HG03175 (cell line): ENCODE measurements around the gene CLEC5A.
"Not testable (repeated sequence)": the region's sequence is repeated elsewhere in the genome, so short reads cannot be mapped to it uniquely, and the experiment has no call there.

Experiments
- ATAC-seq: cut with Tn5 transposase; IDR thresholded peaks from one replicate; pipeline ENCODE4 v1.9.1; 2021; ENCODE audit warnings: mild to moderate bottlenecking, moderate library complexity; ENCODE audit not compliant: unreplicated experiment

Gene CLEC5A

DNA sequence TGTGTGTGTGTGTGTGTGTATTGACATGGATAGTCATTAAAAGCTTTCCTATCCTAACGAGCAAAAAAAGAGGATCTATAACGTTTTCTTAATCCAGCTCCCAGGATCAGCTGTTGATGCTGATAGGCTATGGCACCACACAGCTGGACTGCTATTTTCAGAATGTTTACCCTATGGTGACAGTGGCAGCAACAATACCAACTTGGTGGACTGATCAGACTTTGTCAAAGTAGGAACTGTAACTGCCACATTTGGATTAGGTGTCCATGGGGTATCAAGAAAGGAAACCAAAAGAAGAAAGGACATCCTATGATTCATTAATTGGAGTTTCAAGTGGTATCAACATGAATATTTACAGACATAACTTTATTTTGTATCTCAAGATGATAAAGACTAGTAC, 2.7 kb upstream of the CLEC5A start:
- no peak for ATAC-seq

- no peak for ATAC-seq
Observed at GRCh38 chr7:141949021-141949420, 2.2 kb upstream of the CLEC5A start.

- no peak for ATAC-seq
Observed at GRCh38 chr7:141945356-141945755, 1.4 kb downstream of the CLEC5A start.

- no peak for ATAC-seq
Observed at GRCh38 chr7:141944811-141945210, 2.0 kb downstream of the CLEC5A start.

DNA sequence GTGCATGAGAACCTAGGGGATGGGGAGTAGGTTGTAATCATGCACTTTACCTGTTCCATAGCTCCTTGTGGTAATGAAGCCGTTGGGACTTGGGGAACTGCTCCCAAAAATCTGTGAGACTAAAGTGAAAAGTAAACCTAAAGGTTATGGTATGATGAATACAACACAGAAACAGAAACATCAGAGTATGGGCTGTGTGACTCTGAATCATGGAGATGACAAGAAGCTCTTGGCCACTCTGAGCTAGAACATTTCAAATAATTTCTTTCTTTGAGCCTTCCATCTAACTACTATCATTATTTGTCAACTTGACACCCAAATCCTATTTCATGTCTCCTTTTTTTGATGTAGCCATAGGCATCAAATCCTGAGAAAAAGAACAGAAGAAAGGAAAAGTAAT, 2.9 kb downstream of the CLEC5A start:
- no peak for ATAC-seq

GRCh38 chr7:141941075-141941474, 5.7 kb downstream of the CLEC5A start:
- no peak for ATAC-seq

GRCh38 chr7:141930211-141930610, 16.6 kb downstream of the CLEC5A start:
- no peak for ATAC-seq

DNA sequence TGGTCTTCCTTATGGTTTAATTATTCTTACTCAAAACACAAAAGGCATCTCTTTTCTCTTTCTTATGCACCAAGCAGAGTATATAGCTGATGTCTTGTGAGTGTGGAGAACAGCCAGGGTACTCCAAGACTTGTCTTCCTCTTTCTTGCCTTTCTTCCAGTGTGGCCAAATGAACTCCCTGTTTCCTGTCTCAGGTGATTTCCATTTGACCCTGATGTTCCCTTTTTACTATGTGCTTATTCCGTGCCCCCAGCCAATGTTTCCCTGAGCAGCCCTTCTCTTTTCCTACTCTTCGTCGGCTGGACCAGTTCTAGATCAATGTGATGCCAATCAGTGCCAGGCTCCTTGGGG, 18.0 kb downstream of the CLEC5A start:
- no peak for ATAC-seq

DNA sequence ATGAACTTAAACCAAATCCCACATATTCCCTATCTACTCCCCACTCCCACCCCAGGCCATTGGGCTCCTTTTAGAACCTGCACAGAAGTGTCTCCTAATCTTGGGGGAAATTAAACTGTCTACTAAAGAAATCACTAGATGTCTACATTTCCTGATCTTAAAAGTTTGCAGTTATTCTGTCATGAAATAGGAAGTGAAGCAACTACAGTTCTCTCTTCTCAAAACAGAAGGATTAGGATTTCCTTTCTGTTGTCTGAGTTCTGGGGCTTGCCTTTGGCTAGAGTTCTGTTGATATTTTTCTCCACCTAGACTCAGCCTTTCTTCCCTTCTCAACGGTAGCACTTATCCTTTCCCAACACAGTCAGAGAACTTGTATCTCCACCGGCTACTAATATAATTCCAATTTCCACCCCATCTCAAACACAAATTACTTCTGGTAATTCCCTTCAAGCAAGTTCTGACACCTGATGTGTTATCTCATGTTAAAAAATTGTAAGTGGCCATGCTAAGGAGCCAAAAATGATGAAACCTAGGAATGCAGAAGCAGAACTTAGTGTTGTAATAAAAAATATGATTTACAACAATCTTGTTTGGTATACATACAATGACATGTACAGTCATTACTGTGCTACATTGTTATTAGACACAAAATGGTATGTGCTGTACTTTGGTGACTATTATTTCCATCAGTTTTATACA, 18.5 kb downstream of the CLEC5A start:
- no peak for ATAC-seq

- no peak for ATAC-seq
Observed at GRCh38 chr7:141920281-141920680, 26.5 kb downstream of the CLEC5A start.

DNA sequence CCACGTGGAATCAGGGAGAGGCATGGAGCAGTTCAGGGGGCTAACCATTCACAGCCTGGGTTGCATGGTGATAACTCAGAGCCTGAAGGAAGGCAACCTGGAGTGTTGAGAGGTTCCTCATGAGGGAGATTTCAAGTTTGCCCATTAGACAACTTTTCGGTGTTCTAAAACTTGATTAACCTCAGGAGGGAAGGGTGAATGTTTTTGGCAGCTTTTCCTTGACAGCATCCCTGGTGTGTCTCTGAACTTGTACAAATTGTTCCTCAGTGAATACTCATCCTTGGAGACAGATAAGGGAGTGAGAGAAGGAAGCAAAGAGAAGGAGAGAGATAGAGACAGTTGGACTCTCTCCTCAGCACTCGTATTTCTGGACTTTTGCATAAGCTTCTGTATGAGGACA, 30.7 kb downstream of the CLEC5A start, which contains the start of gene OR9A4:
OR9A4 (plus strand) TSS at position 301 of the 400 bp plus-strand sequence. CDS start 2,477 bp downstream, outside the sequence.
- ATAC-seq, result no peak

GRCh38 chr7:141915565-141915964, 31.2 kb downstream of the CLEC5A start:
- peak; percentile 47 for ATAC-seq

DNA sequence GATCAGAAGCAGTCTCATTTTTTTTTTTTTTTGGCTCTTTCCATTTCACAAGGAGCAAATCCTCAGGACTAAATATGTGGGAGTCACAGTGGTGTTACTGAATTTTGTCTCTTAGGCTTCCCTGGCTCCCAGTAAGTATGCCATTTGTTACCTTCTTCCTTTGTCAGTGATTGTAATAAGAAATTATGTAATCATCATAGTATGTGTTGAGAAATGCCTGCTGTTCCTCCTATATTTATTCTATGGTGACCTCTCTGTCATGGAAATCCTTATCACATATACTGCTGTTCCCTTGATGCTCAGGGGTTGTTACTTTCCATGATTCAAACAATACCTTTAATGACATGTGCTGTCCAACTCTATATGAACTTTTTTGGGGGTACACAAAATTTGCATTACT, 35.4 kb downstream of the CLEC5A start:
- no peak for ATAC-seq

DNA sequence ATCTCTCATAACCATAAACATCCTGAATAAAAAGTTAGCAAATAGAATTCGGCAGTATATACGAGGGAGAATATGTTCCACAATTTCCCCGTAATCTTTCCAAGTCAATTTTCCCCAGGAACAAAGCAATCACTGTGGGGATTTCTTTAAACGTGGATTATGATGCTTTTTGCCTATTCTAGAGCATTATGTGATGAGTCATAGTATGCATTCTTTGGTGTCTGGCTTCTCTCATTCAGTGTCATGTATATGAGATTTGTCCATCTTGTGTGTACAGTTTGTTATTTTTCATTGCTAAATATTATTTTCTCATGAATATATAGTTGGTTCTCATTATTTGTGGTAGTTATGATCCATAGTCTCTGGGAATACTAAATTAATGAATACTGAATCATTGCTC, 40.5 kb downstream of the CLEC5A start:
- ATAC-seq, result no peak

- not testable (repeated sequence) for ATAC-seq
Observed at GRCh38 chr7:141899366-141899765, 47.4 kb downstream of the CLEC5A start.

- no peak for ATAC-seq
Observed at GRCh38 chr7:141891336-141891735, 55.4 kb downstream of the CLEC5A start.

DNA sequence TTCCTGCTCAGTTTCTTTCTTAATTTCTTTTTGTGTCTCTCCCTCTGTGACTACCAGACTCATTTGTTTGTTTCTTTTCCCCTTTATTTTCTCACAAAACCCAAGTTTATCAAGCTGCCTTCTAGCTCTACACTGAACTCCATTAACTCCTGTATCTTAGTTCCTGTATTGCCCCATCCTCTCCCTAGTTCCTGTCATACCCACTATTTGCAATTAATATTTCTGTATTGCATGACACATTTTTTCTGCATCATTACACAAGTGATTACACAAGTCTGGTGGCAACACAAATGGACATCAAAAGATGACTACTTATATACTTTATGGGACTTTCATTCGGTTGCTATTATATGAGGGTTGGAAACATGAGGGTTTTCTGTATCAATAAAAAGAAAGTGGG, 57.5 kb downstream of the CLEC5A start:
- ATAC-seq, result no peak

GRCh38 chr7:141884539-141885225, 62.1 kb downstream of the CLEC5A start:
- ATAC-seq, result peak; percentile 59

- no peak for ATAC-seq
Observed at GRCh38 chr7:141880960-141881359, 65.8 kb downstream of the CLEC5A start.

DNA sequence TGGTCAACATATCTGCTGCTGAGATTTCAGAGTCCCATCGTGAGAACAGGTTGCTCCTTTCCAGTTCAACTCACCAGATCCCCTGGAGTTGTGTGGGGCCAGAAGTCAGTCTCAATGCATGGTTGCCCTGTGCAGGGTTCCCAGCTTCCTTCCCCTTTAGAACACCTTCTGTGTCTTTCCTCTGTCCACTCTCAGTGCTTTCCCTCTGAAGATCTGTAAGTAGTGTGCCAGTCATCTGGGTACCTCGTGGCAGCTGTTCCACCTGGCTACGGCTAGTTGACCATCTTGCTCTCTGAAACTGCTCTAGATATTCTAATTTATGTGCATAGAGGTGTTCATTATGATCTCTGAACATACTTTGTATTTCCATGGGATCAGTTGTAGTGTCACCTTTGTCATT, 69.4 kb downstream of the CLEC5A start:
- no peak for ATAC-seq
